Activated CD8-positive, alpha-beta memory T cell treated with anti-CD3 and anti-CD28 coated beads for 1 hour (primary cell): Measurements from ENCODE around the gene ATG9A.
A peak's percentile ranks its signal among the peaks of the same experiment; 100 is the strongest.

Experiments
- DNase-seq, 2 donors: peaks; one replicate each; pipeline ENCODE4 v3.0.0-alpha.2; 2020; ENCODE audit warnings: low read depth in 1 of 2; ENCODE audit errors: extremely low read depth in 1 of 2

Gene ATG9A

DNA sequence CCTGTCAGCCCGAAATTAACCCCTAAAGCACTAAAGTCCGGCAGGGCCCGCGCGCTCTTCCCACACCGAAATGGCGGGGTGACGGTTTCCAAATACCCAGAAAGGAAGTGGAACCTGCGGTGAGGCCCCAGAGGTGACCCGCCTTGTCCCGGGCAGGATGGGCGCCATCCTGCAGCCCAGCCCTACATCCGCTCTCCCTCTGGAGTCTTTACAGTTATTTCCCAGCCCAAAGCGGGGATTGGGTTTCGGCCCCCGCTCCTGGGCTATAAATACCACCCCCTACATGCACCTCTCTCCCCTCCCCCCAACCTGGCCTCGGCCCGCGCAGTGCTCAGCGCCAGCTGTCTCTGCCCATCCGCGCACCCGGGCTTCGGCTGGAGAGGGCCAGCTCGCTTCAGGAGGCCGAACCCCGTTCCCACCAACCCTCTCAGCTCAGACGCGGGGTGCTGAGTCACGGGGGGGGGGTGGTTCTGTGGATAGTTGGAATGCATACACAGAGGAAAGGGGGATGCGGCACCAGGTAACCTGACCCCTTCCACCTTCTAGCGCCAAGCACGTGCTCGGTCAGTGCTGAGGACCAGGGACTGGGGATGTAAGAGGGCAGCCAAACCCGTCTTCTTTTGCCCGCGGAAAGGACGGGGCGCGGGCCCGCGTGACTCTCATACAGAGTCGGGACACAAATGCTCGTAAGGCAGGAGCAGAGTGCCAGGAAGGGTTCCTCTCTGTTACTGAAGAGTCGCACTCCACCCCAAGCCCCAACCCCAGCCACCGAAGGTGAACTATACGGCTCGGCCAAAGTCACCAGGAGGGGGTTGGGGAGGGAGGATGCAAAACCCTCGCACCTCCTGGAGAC lies 23.7 kb upstream of the ATG9A start, which contains the start of gene TUBA4B:
TUBA4B (plus strand) TSS at position 344 of the 853 bp plus-strand sequence; CDS start at position 509, 165 bp downstream.
- no peak for DNase-seq

GRCh38 chr2:219252570-219252899 lies 23.1 kb upstream of the ATG9A start:
- no peak for DNase-seq

GRCh38 chr2:219252084-219252483 lies 22.6 kb upstream of the ATG9A start:
- DNase-seq, result no peak

GRCh38 chr2:219251656-219252055 lies 22.2 kb upstream of the ATG9A start:
- DNase-seq, result no peak

DNA sequence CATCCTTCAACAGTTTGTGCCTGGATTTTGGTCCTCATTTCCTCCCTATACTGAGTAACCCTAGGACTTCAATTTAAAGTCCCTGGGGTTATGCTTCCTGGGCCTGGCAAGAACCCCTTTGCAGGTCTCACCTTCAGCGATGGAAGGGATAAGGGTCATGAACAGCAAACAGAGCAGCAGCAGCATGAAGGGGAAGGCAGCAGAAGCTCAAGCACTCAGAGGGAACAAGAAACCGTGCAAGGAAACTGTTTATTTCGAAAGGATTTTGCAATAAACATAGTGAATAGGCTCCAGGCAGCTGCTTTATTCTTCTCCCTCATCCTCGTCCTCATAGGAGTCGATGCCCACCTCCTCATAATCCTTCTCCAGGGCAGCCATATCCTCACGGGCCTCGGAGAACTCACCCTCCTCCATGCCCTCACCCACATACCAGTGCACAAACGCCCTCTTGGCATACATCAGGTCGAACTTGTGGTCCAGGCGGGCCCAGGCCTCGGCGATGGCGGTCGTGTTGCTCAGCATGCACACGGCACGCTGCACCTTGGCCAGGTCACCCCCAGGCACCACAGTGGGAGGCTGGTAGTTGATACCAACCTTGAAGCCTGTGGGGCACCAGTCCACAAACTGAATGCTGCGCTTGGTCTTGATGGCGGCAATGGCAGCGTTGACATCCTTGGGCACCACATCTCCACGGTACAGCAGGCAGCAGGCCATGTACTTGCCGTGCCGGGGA lies 20.8 kb upstream of the ATG9A start:
- no peak for DNase-seq

- no peak for DNase-seq
Observed at GRCh38 chr2:219249203-219249980, 20.0 kb upstream of the ATG9A start.

GRCh38 chr2:219248845-219249202 lies 19.4 kb upstream of the ATG9A start:
- DNase-seq, result no peak

GRCh38 chr2:219247678-219248642 lies 18.5 kb upstream of the ATG9A start:
- no peak for DNase-seq

- no peak for DNase-seq
Observed at GRCh38 chr2:219246559-219246958, 17.1 kb upstream of the ATG9A start.

DNA sequence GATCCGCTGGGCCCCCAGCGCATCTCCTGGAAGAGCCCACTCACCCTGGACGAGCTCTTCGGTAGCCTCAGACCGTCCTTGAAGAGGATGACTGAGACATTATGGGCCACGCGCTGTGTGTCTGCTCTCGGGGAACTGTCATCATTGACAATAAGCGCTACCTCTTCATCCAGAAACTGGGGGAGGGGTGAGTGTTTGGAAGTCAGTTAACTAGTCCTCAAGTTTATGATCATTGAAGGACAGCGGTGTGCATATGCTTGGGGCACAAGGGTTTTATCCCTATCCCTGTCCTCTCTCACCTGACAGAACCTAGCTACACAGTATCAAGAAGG lies 16.4 kb upstream of the ATG9A start:
- DNase-seq, result no peak

- peak in 1 of 2 donors; percentile 86 for DNase-seq
Observed at GRCh38 chr2:219245148-219245898, 15.9 kb upstream of the ATG9A start, which contains the start of the genes GLB1L and STK16. Gene GLB1L, minus strand, starts transcription at chr2:219245444. Its CDS starts 1,871 bp downstream, at chr2:219243573. Gene STK16, plus strand, starts transcription at chr2:219245479. Its CDS starts 521 bp downstream, at chr2:219246000.

GRCh38 chr2:219244789-219245147 lies 15.3 kb upstream of the ATG9A start:
- DNase-seq, result no peak

- no peak for DNase-seq
Observed at GRCh38 chr2:219243291-219243761, 13.9 kb upstream of the ATG9A start.

DNA sequence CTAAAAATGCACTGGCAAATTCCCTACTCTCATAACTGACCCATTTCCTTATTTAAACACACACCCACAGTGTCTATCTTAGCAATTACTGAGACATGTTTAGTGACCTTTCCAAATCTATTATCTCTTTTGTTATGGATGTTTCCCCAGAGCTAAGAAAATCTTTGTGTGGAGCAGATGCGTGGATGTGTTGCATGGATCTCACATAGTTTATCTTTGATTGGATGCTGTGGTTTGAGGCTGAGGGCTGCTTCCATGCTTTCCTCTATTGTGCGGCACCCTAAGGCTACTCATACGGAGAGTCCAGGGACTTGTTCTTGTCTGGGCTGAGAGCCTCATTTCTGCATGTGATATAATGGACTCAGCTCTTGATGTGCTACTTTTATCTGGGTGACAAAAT lies 4.9 kb upstream of the ATG9A start:
- DNase-seq, result no peak

DNA sequence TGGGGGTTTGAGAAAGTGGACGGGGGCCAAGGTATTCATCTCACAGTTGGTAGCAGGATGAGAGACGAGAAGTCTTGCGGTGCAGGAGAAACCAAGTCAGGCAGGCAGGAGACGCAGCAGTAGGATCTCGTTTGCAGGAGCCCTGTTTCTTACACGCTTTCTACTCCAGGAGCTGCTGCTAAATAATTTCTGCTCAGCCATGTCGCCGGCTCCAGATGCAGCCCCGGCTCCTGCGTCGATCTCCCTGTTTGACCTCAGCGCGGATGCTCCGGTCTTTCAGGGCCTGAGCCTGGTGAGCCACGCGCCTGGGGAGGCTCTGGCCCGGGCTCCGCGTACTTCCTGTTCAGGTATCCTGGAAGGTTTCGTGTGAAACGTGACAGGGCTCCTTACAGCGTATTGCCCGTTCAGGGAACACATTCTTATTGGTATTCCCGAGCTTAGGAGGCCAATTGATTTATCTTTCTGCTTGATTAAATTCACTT lies 664 bp upstream of the ATG9A start:
- no peak for DNase-seq

GRCh38 chr2:219228911-219229304 lies 528 bp downstream of the ATG9A start:
- DNase-seq, result no peak

- DNase-seq, result no peak
Observed at GRCh38 chr2:219228041-219228910, 1.2 kb downstream of the ATG9A start.

DNA sequence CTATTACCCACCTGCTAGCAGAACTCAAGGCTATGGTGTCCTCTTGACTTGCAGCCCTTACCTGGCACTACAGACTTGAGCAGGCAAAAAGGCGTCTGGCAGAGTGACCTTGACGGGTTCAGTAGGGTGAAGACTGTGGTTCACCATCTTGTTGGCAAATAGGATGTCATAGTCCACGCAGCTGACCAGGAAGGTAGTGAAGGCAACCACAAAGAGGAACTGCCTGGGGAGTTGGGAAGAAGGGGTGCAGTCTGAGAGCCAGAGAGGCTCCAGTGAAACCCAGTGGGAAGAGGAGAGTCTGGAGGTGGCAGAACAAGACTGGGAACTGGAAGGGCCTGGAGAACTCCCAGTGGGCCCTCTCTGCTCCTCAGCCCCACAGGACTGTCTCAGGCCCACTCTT lies 4.1 kb downstream of the ATG9A start:
- no peak for DNase-seq
